Ureter (tissue), 1 donor: ENCODE measurements around the gene SEC61A1. TPM values are rescaled to one million over a fixed set of nuclear protein-coding genes. Genes with fewer than 3 reads are reported as not detected.

Experiments used
- DNase-seq: peaks from one replicate; pipeline ENCODE4 v3.0.0-alpha.2; 2020; ENCODE audit warnings: low spot score
- total RNA-seq: library from RNA; stranded (reverse); gene quantifications from one replicate; pipeline ENCODE4 v1.2.4, GENCODE V29; 2023
- donor health status: DM: yes; HTN: yes; CAD: no.

SEC61A1 gene
- total RNA-seq, 1 donor from 2014 or later: 217 TPM

GRCh38 chr3:128077665-128078064, 25.4 kb downstream of the SEC61A1 start:
- no peak for DNase-seq

GRCh38 chr3:128078322-128078721, 26.1 kb downstream of the SEC61A1 start:
- no peak for DNase-seq

- DNase-seq: peak; percentile 13
Measured at GRCh38 chr3:128078875-128079274, 26.6 kb downstream of the SEC61A1 start.

- DNase-seq: peak; percentile 31
Measured at GRCh38 chr3:128079823-128080222, 27.6 kb downstream of the SEC61A1 start.

- DNase-seq: no peak
Measured at GRCh38 chr3:128080323-128081080, 28.3 kb downstream of the SEC61A1 start.

- no peak for DNase-seq
Measured at GRCh38 chr3:128081226-128081625, 29.0 kb downstream of the SEC61A1 start.

GRCh38 chr3:128081846-128082245, 29.6 kb downstream of the SEC61A1 start:
- no peak for DNase-seq

- DNase-seq: no peak
Measured at GRCh38 chr3:128082546-128082945, 30.3 kb downstream of the SEC61A1 start.

GRCh38 chr3:128083396-128083795, 31.2 kb downstream of the SEC61A1 start:
- no peak for DNase-seq

- DNase-seq: no peak
Measured at GRCh38 chr3:128083980-128084674, 31.9 kb downstream of the SEC61A1 start.

- DNase-seq: no peak
Measured at GRCh38 chr3:128084675-128085021, 32.4 kb downstream of the SEC61A1 start.

- no peak for DNase-seq
Measured at GRCh38 chr3:128089135-128089534, 36.9 kb downstream of the SEC61A1 start.

GRCh38 chr3:128091586-128091985, 39.3 kb downstream of the SEC61A1 start:
- no peak for DNase-seq

- DNase-seq: no peak
Measured at GRCh38 chr3:128094295-128095151, 42.3 kb downstream of the SEC61A1 start.

GRCh38 chr3:128095222-128095703, 43.0 kb downstream of the SEC61A1 start:
- peak; percentile 91 for DNase-seq

- no peak for DNase-seq
Measured at GRCh38 chr3:128098234-128098633, 46.0 kb downstream of the SEC61A1 start.

GRCh38 chr3:128100161-128100560, 47.9 kb downstream of the SEC61A1 start:
- no peak for DNase-seq

GRCh38 chr3:128100638-128101037, 48.4 kb downstream of the SEC61A1 start:
- no peak for DNase-seq

- no peak for DNase-seq
Measured at GRCh38 chr3:128103136-128103676, 51.0 kb downstream of the SEC61A1 start.

- DNase-seq: no peak
Measured at GRCh38 chr3:128107834-128108233, 55.6 kb downstream of the SEC61A1 start.

GRCh38 chr3:128111147-128111546, 58.9 kb downstream of the SEC61A1 start:
- DNase-seq: no peak
